HUES64 (cell line): ENCODE measurements around the gene SMNDC1.

Experiments used
- H3K27ac ChIP-seq: 2 replicates; pipeline ENCODE4 v1.7.0; 2013; ENCODE audit warnings: low read depth, low read length, inconsistent platforms
- H3K27me3 ChIP-seq: 2 replicates; pipeline ENCODE4 v1.6.1; 2013; ENCODE audit warnings: mild to moderate bottlenecking, low read length; ENCODE audit not compliant: insufficient read depth
- H3K36me3 ChIP-seq: 2 replicates; pipeline ENCODE4 v1.6.1; 2013; ENCODE audit warnings: mild to moderate bottlenecking, low read length; ENCODE audit not compliant: insufficient read depth
- H3K4me1 ChIP-seq: 2 replicates; pipeline ENCODE4 v1.6.1; 2013; ENCODE audit warnings: mild to moderate bottlenecking, low read length, moderate library complexity; ENCODE audit not compliant: insufficient read depth
- H3K4me3 ChIP-seq: 2 replicates; pipeline ENCODE4 v1.5.1; 2013; ENCODE audit warnings: mild to moderate bottlenecking, low read length, moderate library complexity
- H3K9ac ChIP-seq: 2 replicates; pipeline ENCODE4 v1.6.1; 2013; ENCODE audit warnings: mild to moderate bottlenecking, low read depth, low read length
- H3K9me3 ChIP-seq: 2 replicates; pipeline ENCODE4 v1.6.1; 2013; ENCODE audit warnings: low read depth, low read length; ENCODE audit not compliant: insufficient read depth
- WGBS: fragments of 150-250, 120-280 bp; methylation state at CpG from one replicate; pipeline ENCODE4 v1.1.7; 2013; ENCODE audit warnings: missing lambda C conversion rate; 5-methylcytosine and 5-hydroxymethylcytosine counted together

The SMNDC1 gene

DNA sequence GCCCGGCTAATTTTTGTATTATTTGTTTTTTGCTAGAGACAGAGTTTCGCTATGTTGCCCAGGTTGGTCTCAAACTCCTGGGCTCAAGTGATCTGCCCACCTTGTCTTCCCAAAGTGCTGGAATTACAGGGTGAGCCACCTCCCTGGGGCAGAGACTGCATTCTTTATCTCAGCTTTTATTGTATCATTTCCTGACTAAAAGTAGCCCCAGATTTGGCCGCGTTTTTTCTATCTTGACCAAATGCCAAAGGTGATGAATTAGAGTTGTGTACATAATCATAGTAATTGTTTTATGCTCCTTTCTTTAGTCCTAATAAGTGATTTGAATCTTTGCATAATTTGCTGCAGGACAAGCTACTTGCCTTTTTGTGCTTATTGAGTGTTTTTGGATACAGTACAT is 3.1 kb upstream of the SMNDC1 start:
- Histone ChIP-seq H3K9ac (no peak overlapping the region), H3K4me1 (peaks cover 22% of the 10 kb centered on the region), H3K9me3 (no peaks in the 10 kb centered on the region), H3K4me3 (no peak overlapping the region), H3K27ac (no peak overlapping the region), H3K27me3 (no peaks in the 10 kb centered on the region), H3K36me3 (peaks cover 5% of the 10 kb centered on the region)
- over 99% methylated on average over 4 of the region's 4 CpGs for WGBS

DNA sequence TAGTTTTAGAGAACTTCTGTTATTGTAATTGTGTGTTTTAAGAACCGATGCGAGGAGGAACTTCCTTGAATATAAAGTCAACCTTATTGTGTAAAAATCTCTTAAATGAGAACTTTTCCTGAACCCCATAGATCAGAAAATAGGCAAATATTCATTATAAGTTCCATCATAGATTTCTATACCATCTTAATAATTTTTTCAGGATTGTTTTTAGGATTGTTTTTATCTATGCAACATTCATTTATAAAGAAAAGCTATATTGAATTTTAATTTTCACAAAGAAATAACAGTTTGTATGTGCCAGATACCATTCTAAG is 1.7 kb upstream of the SMNDC1 start:
- Histone ChIP-seq H3K4me3 (no peak overlapping the region), H3K9me3 (no peaks in the 10 kb centered on the region), H3K36me3 (peaks cover 19% of the 10 kb centered on the region), H3K4me1 (peaks cover 22% of the 10 kb centered on the region), H3K27me3 (no peaks in the 10 kb centered on the region), H3K9ac (no peak overlapping the region; the same call in 1 of the 2 replicates), H3K27ac (no peak overlapping the region)
- no CpG with 5 or more reads among the region's 2 CpGs for WGBS

DNA sequence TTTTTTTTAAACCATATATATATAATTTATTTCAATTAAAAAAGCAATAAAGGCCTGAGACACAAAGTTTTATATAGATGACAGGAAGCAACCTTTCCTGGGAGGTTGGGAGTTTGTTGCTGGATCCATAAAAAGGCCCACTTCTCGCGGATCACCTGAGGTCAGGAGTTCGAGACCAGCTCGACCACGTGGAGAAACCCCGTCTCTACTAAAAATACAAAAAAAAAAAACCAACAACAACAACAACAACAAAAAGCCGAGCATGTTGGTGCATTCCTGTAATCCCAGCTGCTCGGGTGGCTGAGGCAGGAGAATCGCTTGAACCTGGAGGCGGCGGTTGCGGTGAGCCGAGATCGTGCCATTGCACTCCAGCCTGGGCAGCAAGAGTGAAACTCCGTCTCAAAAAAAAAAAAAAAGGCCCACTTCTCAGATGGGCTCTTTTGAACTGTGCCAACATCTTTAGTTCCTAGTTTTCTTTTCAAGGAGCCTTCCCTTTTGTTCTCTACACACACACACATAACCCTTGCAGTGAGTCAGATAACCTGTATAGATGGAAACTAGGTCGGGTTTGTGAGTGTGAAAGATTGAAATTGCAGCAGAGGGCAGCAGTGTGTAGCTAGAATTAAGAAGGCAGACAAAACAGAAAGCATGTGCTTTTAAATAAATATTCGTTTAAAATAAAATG is 1.2 kb upstream of the SMNDC1 start:
- Histone ChIP-seq H3K27me3 (no peaks in the 10 kb centered on the region), H3K27ac (no peak overlapping the region; the same call in 1 of the 2 replicates), H3K9ac (no peak overlapping the region; the same call in 1 of the 2 replicates), H3K4me1 (peaks cover 18% of the 10 kb centered on the region), H3K36me3 (peaks cover 24% of the 10 kb centered on the region), H3K9me3 (no peaks in the 10 kb centered on the region), H3K4me3 (peak overlapping the region; percentile 88; the same call in 1 of the 2 replicates)
- WGBS, result 77% methylated on average over 17 of the region's 17 CpGs

- Histone ChIP-seq H3K27me3 (no peaks in the 10 kb centered on the region), H3K9ac (peak overlapping the region; percentile 97), H3K36me3 (peaks cover 40% of the 10 kb centered on the region), H3K4me3 (peak overlapping the region; percentile 88), H3K9me3 (no peaks in the 10 kb centered on the region), H3K4me1 (peaks cover 17% of the 10 kb centered on the region), H3K27ac (peak overlapping the region; percentile 97)
- under 1% methylated on average over 42 of the region's 42 CpGs for WGBS
Observed at GRCh38 chr10:110304394-110304779, 333 bp downstream of the SMNDC1 start.

DNA sequence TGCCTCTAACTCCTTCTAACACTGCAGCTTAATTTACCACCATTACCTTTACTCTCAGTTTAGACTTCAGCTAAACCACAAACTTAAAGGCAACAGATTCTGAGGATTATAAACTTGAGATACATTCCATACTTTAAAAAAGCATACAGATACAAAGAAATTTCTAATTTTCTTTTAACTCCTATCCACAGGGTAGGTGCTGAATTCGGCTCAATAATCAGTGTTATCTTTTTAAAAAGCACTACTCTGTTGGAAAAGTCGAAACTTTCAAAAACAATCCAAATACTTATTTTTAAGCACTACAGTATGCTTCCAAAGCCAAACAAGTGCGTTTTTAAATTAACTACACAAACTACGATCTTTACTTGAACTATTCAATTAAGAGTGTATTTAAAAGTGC is 1.0 kb downstream of the SMNDC1 start:
- peak overlapping the region; percentile 97 for H3K9ac ChIP-seq
- H3K9me3 ChIP-seq, result no peaks in the 10 kb centered on the region
- whole genome bisulfite sequencing, result 10% methylated on average over 4 of the region's 4 CpGs
- H3K27me3 ChIP-seq, result no peaks in the 10 kb centered on the region
- H3K4me1 ChIP-seq, result peaks cover 17% of the 10 kb centered on the region
- H3K36me3 ChIP-seq, result peaks cover 47% of the 10 kb centered on the region
- H3K27ac ChIP-seq, result peak overlapping the region; percentile 97; the same call in 1 of the 2 replicates
- H3K4me3 ChIP-seq, result peak overlapping the region; percentile 88

GRCh38 chr10:110300486-110300986 is 4.2 kb downstream of the SMNDC1 start:
- H3K4me3 ChIP-seq, result no peak overlapping the region
- H3K4me1 ChIP-seq, result peaks cover 14% of the 10 kb centered on the region; the same call in 1 of the 2 replicates
- 95% methylated on average over 5 of the region's 5 CpGs for WGBS
- no peaks in the 10 kb centered on the region for H3K9me3 ChIP-seq
- no peak overlapping the region for H3K27ac ChIP-seq
- no peaks in the 10 kb centered on the region for H3K27me3 ChIP-seq
- H3K9ac ChIP-seq, result no peak overlapping the region
- H3K36me3 ChIP-seq, result peaks cover 78% of the 10 kb centered on the region

DNA sequence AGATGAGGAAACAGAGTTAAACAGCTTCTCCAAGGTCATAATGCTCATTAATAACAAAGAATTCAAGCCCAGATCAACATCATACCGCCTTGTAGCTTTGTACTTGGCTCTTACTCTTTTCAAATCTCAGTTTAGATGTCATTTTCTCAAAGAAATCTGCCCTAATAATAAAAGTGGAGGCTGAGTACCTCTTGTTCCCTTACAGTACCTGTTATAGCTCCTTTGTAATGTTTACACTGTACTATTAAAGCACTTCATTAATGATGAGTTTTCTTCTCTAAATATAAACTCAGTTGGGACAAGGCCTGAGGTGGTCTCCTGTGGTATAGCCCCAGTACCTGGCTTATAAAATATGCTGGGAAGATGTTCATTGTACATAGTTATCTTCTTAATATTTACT is 7.8 kb downstream of the SMNDC1 start:
- 83% methylated on average over 1 of the region's 1 CpG for WGBS
- no peak overlapping the region for H3K27ac ChIP-seq

GRCh38 chr10:110286841-110287240 is 17.9 kb downstream of the SMNDC1 start:
- Histone ChIP-seq H3K9me3 (no peaks in the 10 kb centered on the region), H3K36me3 (peaks cover 57% of the 10 kb centered on the region)

More for the DNA sequence above, 7.8 kb downstream of the SMNDC1 start:
- Histone ChIP-seq H3K4me1 (no peaks in the 10 kb centered on the region), H3K4me3 (no peak overlapping the region), H3K9ac (no peak overlapping the region), H3K27me3 (no peaks in the 10 kb centered on the region), H3K9me3 (no peaks in the 10 kb centered on the region), H3K36me3 (peaks cover 100% of the 10 kb centered on the region)

DNA sequence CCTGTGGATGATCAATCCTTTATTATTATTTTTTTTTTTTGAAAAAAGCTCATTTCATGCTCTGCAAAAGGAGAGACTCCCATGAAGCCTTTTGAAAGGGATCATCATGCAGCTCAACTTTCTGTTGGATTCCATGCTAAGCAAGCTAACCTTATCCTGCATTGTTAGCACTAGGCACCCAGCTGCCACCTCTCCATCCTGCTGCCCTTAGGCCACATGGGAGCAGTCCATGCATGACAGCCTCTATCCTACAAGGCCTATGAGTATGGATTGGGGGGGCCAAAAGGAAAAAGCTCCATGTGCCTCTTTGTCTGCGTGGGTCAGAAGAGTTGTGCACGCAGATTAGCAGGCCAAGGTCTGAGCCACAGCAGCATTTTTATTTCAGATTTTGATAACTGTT is 19.2 kb downstream of the SMNDC1 start:
- Histone ChIP-seq H3K27me3 (no peaks in the 10 kb centered on the region), H3K27ac (no peak overlapping the region), H3K9ac (no peak overlapping the region), H3K9me3 (no peaks in the 10 kb centered on the region), H3K4me3 (no peak overlapping the region), H3K36me3 (peaks cover 43% of the 10 kb centered on the region), H3K4me1 (peaks cover 28% of the 10 kb centered on the region)
- WGBS, result 96% methylated on average over 2 of the region's 2 CpGs

More at GRCh38 chr10:110286841-110287240, 17.9 kb downstream of the SMNDC1 start:
- Histone ChIP-seq H3K27me3 (no peaks in the 10 kb centered on the region), H3K4me1 (peaks cover 28% of the 10 kb centered on the region), H3K4me3 (no peak overlapping the region), H3K9ac (no peak overlapping the region), H3K27ac (peak overlapping the region; percentile 32; the same call in 1 of the 2 replicates)
- 75% methylated on average over 2 of the region's 2 CpGs for WGBS

DNA sequence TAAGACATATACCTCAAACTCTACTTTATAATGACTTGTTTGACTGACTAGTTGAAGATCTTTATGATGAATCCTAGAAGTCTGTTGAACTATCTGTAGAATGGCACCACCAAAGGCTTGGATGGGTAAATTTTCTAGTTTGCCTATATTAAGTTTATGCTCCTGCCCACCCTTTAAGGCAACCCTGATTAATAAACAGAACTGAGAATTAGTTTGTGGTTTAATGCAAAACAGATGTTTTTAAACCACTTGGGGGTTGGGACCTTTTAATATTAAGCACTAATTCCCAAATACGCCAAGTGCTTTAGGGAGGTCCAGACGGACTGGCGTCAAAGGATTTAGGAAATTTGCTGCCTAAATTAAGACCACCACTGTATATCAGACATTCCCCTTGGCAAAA is 20.5 kb downstream of the SMNDC1 start:
- Histone ChIP-seq H3K36me3 (peaks cover 31% of the 10 kb centered on the region), H3K9ac (no peak overlapping the region), H3K27ac (no peak overlapping the region), H3K4me3 (no peak overlapping the region), H3K4me1 (peaks cover 29% of the 10 kb centered on the region), H3K27me3 (no peaks in the 10 kb centered on the region), H3K9me3 (no peaks in the 10 kb centered on the region)
- WGBS, result over 99% methylated on average over 3 of the region's 3 CpGs

GRCh38 chr10:110279407-110279986 is 25.2 kb downstream of the SMNDC1 start:
- H3K27ac ChIP-seq, result no peak overlapping the region
- H3K9ac ChIP-seq, result no peak overlapping the region
- no peak overlapping the region for H3K4me3 ChIP-seq
- H3K9me3 ChIP-seq, result no peaks in the 10 kb centered on the region
- WGBS, result 58% methylated on average over 6 of the region's 6 CpGs
- H3K36me3 ChIP-seq, result no peaks in the 10 kb centered on the region; the same call in 1 of the 2 replicates
- no peaks in the 10 kb centered on the region for H3K27me3 ChIP-seq
- peaks cover 4% of the 10 kb centered on the region; the same call in 1 of the 2 replicates for H3K4me1 ChIP-seq
